Lung (tissue), 12 donors: Measurements from ENCODE around the gene TAX1BP1. TPM values are rescaled to one million over a fixed set of nuclear protein-coding genes. Genes with fewer than 3 reads are reported as not detected.

Experiments
- ATAC-seq: fragments of 200-7000 bp; cut with Tn5 transposase; one replicate; pipeline ENCODE4 v1.9.1; 2020; ENCODE audit warnings: moderate number of reproducible peaks; ENCODE audit not compliant: insufficient read depth, low FRiP score
- DNase-seq, 3 donors: peaks; one replicate each; pipeline ENCODE4 v3.0.0-alpha.2; 2013 to 2017
- H3K27ac ChIP-seq, 2 donors: one replicate each; pipeline ENCODE4 v1.5.1; 2013; ENCODE audit warnings: mild to moderate bottlenecking in 2 of 2, moderate library complexity in 2 of 2, control low read depth in 1 of 2, inconsistent platforms in 1 of 2, low read depth in 1 of 2, low read length in 1 of 2
- H3K27me3 ChIP-seq, 3 donors: one replicate each; pipeline ENCODE4 v1.5.1; 2013; ENCODE audit warnings: low read length in 2 of 3; ENCODE audit not compliant: control insufficient read depth in 3 of 3, insufficient read depth in 3 of 3
- H3K36me3 ChIP-seq, 4 donors: one replicate each; pipeline ENCODE4 v1.5.1; 2013; ENCODE audit warnings: low read length in 4 of 4, mild to moderate bottlenecking in 1 of 4, moderate library complexity in 1 of 4; ENCODE audit not compliant: control insufficient read depth in 4 of 4, insufficient read depth in 4 of 4
- H3K4me1 ChIP-seq, 5 donors: one replicate each; pipeline ENCODE4 v1.5.1; 2013; ENCODE audit warnings: low read length in 5 of 5, mild to moderate bottlenecking in 2 of 5, moderate library complexity in 1 of 5; ENCODE audit not compliant: control insufficient read depth in 5 of 5, insufficient read depth in 5 of 5
- H3K4me3 ChIP-seq: one replicate; pipeline ENCODE4 v1.5.1; 2013; ENCODE audit warnings: mild to moderate bottlenecking, control low read depth, moderate library complexity
- H3K9ac ChIP-seq, 2 donors: one replicate each; pipeline ENCODE4 v1.5.1; 2013; ENCODE audit warnings: low read length in 2 of 2, control low read depth in 1 of 2; ENCODE audit not compliant: insufficient read depth in 1 of 2
- H3K9me3 ChIP-seq, 4 donors: one replicate each; pipeline ENCODE4 v1.5.1; 2013; ENCODE audit warnings: low read length in 3 of 4, mild to moderate bottlenecking in 1 of 4, moderate library complexity in 1 of 4; ENCODE audit not compliant: control insufficient read depth in 4 of 4, insufficient read depth in 3 of 4
- WGBS, 2 donors: extraction: QIAGEN DNeasy Blood & Tissue Kit; methylation state at CpG; one replicate each; pipeline ENCODE4 v1.1.7; 2013; 5-methylcytosine and 5-hydroxymethylcytosine counted together
- polyA plus RNA-seq, 2 donors: library from polyadenylated mRNA; stranded (reverse); fragments of 200-250 nt; gene quantifications; one replicate each; pipeline ENCODE4 v1.2.1, GENCODE V29; 2013
- total RNA-seq, 2 donors: library from RNA; depleted of rRNA in 1 of 2; stranded (reverse); fragments of >200 nt in 1 of 2; gene quantifications; one replicate each; pipeline ENCODE4 v1.2.1, GENCODE V29; 2014 to 2021
- TF ChIP-seq, protein P1 (sequence below): IDR thresholded peaks from 2 replicates; pipeline ENCODE4 v1.5.1; 2012; ENCODE audit warnings: mild to moderate bottlenecking; ENCODE audit errors: control extremely low read depth, extremely low read depth
- donor health status: control.
- donor health status: control.
- donor health status: Bipolar disorder and iron deficiency.
- donor health status: healthy.
- donor health status: DM: yes; HTN: yes; CAD: no.

Gene TAX1BP1
- total and polyA plus RNA-seq, 4 donors = 61.4 to 137 (median 83.0) TPM

DNA sequence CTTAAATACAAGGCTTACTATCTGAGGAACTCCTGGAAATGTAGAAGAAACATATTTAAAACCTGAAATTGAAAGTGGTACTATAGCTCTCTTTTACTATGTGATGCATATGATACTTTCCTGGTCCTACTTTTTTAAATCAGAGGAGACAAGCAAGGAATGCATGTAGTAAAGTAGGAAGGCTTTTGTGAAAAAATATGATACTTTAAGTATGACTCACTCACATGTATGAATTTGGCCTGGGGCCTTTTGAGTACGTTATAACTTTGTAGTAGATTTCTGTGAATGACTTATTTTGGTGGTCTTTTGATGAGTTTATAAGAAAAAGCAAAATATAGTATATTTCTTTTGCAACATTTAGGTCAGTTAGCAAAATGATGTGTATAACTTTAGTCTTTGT lies 53.8 kb downstream of the TAX1BP1 start:
- WGBS, 2 donors = 82 to 97% methylated on average over 1 of the region's 1 CpG
- ATAC-seq = no peak
- H3K4me1 ChIP-seq = no peaks in the 10 kb centered on the region
- TF ChIP-seq, protein P1, sequence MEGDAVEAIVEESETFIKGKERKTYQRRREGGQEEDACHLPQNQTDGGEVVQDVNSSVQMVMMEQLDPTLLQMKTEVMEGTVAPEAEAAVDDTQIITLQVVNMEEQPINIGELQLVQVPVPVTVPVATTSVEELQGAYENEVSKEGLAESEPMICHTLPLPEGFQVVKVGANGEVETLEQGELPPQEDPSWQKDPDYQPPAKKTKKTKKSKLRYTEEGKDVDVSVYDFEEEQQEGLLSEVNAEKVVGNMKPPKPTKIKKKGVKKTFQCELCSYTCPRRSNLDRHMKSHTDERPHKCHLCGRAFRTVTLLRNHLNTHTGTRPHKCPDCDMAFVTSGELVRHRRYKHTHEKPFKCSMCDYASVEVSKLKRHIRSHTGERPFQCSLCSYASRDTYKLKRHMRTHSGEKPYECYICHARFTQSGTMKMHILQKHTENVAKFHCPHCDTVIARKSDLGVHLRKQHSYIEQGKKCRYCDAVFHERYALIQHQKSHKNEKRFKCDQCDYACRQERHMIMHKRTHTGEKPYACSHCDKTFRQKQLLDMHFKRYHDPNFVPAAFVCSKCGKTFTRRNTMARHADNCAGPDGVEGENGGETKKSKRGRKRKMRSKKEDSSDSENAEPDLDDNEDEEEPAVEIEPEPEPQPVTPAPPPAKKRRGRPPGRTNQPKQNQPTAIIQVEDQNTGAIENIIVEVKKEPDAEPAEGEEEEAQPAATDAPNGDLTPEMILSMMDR = no peak
- no peak for DNase-seq
- no peaks in the 10 kb centered on the region for H3K27me3 ChIP-seq
- no peak overlapping the region for H3K4me3 ChIP-seq
- H3K9ac ChIP-seq = no peak overlapping the region
- H3K27ac ChIP-seq = no peak overlapping the region
- no peaks in the 10 kb centered on the region for H3K9me3 ChIP-seq
- peaks cover 3 to 12% (median 8%) of the 10 kb centered on the region in 4 donors for H3K36me3 ChIP-seq

DNA sequence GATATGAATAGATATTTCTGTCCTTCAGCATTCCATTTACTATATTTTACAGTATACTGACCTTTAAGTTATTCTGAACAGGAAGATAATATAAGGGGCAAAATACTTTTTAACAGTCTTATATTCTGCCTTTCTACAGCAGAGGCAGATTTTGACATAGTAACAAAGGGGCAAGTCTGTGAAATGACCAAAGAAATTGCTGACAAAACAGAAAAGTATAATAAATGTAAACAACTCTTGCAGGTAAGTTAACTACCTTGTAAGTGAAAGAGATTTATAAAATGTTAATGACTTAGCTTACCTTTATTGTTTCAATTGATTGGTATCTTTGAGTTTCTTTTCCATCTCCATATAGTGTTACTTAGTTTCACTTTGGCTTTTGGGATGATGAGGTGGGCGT lies 56.0 kb downstream of the TAX1BP1 start:
- H3K4me1 ChIP-seq = no peaks in the 10 kb centered on the region
- no peak overlapping the region for H3K27ac ChIP-seq
- no peaks in the 10 kb centered on the region for H3K9me3 ChIP-seq
- H3K36me3 ChIP-seq = peaks cover 2 to 12% (median 8%) of the 10 kb centered on the region in 4 donors
- WGBS, 2 donors = 97 to 100% methylated on average over 1 of the region's 1 CpG
- TF ChIP-seq, protein P1 = no peak
- H3K27me3 ChIP-seq = no peaks in the 10 kb centered on the region
- H3K9ac ChIP-seq = no peak overlapping the region
- H3K4me3 ChIP-seq = no peak overlapping the region
- ATAC-seq = no peak
- no peak for DNase-seq

DNA sequence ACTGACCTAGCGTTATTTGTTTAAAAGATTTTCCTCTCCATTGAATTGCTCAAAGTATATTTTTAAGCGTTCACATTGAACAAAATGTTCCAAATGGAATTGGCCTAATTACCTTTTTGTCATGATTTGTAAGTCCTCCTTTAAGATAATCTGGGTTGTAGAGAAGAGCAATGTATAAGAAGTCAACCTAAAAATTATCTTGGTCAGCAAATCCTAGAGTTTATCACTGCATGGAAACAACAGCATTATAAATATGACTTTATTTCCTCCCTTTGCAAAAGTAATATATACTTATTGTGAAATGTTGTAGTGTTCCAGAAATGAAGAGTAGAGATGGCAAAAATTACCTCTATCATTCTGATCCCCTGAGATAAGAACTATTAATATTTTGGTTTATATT lies 59.2 kb downstream of the TAX1BP1 start:
- DNase-seq (no peak), ATAC-seq (no peak)
- 96 to 98% methylated on average over 2 of the region's 2 CpGs for WGBS, 2 donors
- Histone ChIP-seq H3K36me3 (peaks cover 6 to 10% (median 8%) of the 10 kb centered on the region in 4 donors), H3K27me3 (no peaks in the 10 kb centered on the region), H3K9ac (no peak overlapping the region), H3K9me3 (no peaks in the 10 kb centered on the region), H3K27ac (no peak overlapping the region), H3K4me3 (no peak overlapping the region), H3K4me1 (no peaks in the 10 kb centered on the region)
- TF ChIP-seq, protein P1 = no peak

DNA sequence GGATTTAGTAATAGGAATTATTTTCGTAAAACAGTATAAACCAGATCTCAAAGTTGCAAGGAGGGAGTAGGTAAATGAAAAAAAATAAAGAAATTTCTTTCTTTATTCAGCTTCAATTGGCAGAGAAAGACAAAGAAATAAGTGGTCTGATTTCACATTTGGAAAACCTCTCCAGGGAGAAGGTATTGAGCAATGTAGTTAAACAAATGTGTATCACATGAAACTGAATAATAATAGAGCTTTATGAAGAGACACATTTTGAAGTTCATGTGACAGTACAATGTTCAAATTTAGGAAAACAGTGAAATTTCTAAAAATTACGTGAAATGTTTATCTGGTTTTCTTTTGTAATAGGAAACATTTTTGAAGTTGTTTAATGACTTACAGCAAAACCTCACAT lies 63.0 kb downstream of the TAX1BP1 start:
- TF ChIP-seq, protein P1 = no peak
- peak in 1 of 3 donors; percentile 27 for DNase-seq
- 78 to 89% methylated on average over 2 of the region's 2 CpGs for WGBS, 2 donors
- H3K9me3 ChIP-seq = no peaks in the 10 kb centered on the region
- no peak overlapping the region for H3K27ac ChIP-seq
- peaks cover 0 to 3% (median 0%) of the 10 kb centered on the region in 5 donors for H3K4me1 ChIP-seq
- no peak overlapping the region for H3K9ac ChIP-seq
- H3K4me3 ChIP-seq = no peak overlapping the region
- ATAC-seq = no peak
- H3K27me3 ChIP-seq = no peaks in the 10 kb centered on the region
- peaks cover 3 to 9% (median 6%) of the 10 kb centered on the region in 4 donors for H3K36me3 ChIP-seq
